IMR-90 (cell line): ENCODE results near the gene PLCXD1. TPM values are rescaled to one million over a fixed set of nuclear protein-coding genes. Genes with fewer than 3 reads are reported as not detected.

Experiments
- ATAC-seq: fragments of 200-7000 bp; cut with Tn5 transposase; 2 replicates; pipeline ENCODE4 v1.9.1; 2020; ENCODE audit warnings: low read depth, mild to moderate bottlenecking, moderate library complexity
- BruUV-seq: library from RNA; stranded (reverse); fragments of 400-500 nt; replicated peaks from 2 replicates; lab custom pipeline; 2021; lab: Mats Ljungman, UMichigan
- CTCF ChIA-PET: fragments of 300-600 bp; formaldehyde crosslinking; extraction: SDS; loops from one replicate; lab custom pipeline; 2021; ENCODE audit warnings: antibody characterized with exemption; lab: Yijun Ruan, JAX
- POLR2A ChIA-PET: fragments of 300-600 bp; sonication (Branson Sonifier 250); formaldehyde crosslinking; loops from one replicate; lab custom pipeline; 2022; ENCODE audit warnings: antibody characterized with exemption; ENCODE audit not compliant: unreplicated experiment; lab: Charles Lee
- DNase-seq: peaks from one replicate; pipeline ENCODE4 v3.0.0; 2013
- H2AFZ ChIP-seq: replicated peaks from 2 replicates; pipeline ENCODE3; 2013; ENCODE audit warnings: low read length, mild to moderate bottlenecking; ENCODE audit not compliant: poor library complexity
- H2AK5ac ChIP-seq: 2 replicates; pipeline ENCODE4 v1.6.1; 2013; ENCODE audit warnings: low read depth, low read length, inconsistent platforms
- H2AK9ac ChIP-seq: replicated peaks from 2 replicates; pipeline ENCODE3; 2013; ENCODE audit warnings: mild to moderate bottlenecking, low read depth, low read length, moderate library complexity; ENCODE audit not compliant: poor library complexity
- H2BK120ac ChIP-seq: 2 replicates; pipeline ENCODE4 v1.6.1; 2013; ENCODE audit warnings: low read depth, low read length, inconsistent platforms
- H2BK15ac ChIP-seq: 3 replicates; pipeline ENCODE4 v1.6.1; 2013; ENCODE audit warnings: low read depth, low read length, inconsistent platforms
- H2BK20ac ChIP-seq: 2 replicates; pipeline ENCODE4 v1.6.1; 2013; ENCODE audit warnings: low read depth, mild to moderate bottlenecking, inconsistent platforms, low read length, moderate library complexity
- H2BK5ac ChIP-seq: 2 replicates; pipeline ENCODE4 v1.6.1; 2013; ENCODE audit warnings: mild to moderate bottlenecking, low read depth, low read length, inconsistent platforms; ENCODE audit not compliant: poor library complexity, severe bottlenecking
- H3K14ac ChIP-seq: replicated peaks from 2 replicates; pipeline ENCODE4 v1.6.1; 2013; ENCODE audit warnings: low read depth, low read length, inconsistent platforms
- H3K18ac ChIP-seq: 2 replicates; pipeline ENCODE4 v1.6.1; 2013; ENCODE audit warnings: low read depth, low read length, control low read depth
- H3K23ac ChIP-seq: 2 replicates; pipeline ENCODE4 v1.6.1; 2013; ENCODE audit warnings: low read depth, low read length, inconsistent platforms
- H3K27ac ChIP-seq: 2 replicates; pipeline ENCODE4 v1.5.1; 2013; ENCODE audit warnings: mild to moderate bottlenecking, control low read depth, low read length; ENCODE audit not compliant: insufficient read depth
- H3K27me3 ChIP-seq: 2 replicates; pipeline ENCODE4 v1.6.1; 2013; ENCODE audit warnings: low read length; ENCODE audit not compliant: control insufficient read depth, insufficient read depth
- H3K36me3 ChIP-seq: 2 replicates; pipeline ENCODE4 v1.6.1; 2013; ENCODE audit warnings: low read length, mixed read lengths; ENCODE audit not compliant: control insufficient read depth, insufficient read depth
- H3K4ac ChIP-seq: 2 replicates; pipeline ENCODE4 v1.6.1; 2013; ENCODE audit warnings: low read depth, low read length, inconsistent platforms
- H3K4me1 ChIP-seq: 2 replicates; pipeline ENCODE4 v1.6.1; 2013; ENCODE audit warnings: low read length, mixed read lengths; ENCODE audit not compliant: control insufficient read depth, insufficient read depth
- H3K4me2 ChIP-seq: 2 replicates; pipeline ENCODE4 v1.6.1; 2013; ENCODE audit warnings: low read depth, mild to moderate bottlenecking, control low read depth, low read length, moderate library complexity
- H3K4me3 ChIP-seq: 2 replicates; pipeline ENCODE4 v1.5.1; 2013; ENCODE audit warnings: low read depth, mild to moderate bottlenecking, control low read depth, low read length, moderate library complexity; ENCODE audit not compliant: insufficient read depth
- H3K56ac ChIP-seq: 2 replicates; pipeline ENCODE4 v1.6.1; 2013; ENCODE audit warnings: low read length, inconsistent platforms; ENCODE audit not compliant: insufficient read depth; ENCODE audit errors: extremely low read depth
- H3K79me1 ChIP-seq, 2 experiments: 2 replicates each; pipeline ENCODE4 v1.6.1; 2013; ENCODE audit warnings: low read length in 2 of 2, inconsistent platforms in 1 of 2, low read depth in 1 of 2
- H3K9ac ChIP-seq: 2 replicates; pipeline ENCODE4 v1.6.1; 2013; ENCODE audit warnings: low read depth, low read length, control low read depth
- H3K9me1 ChIP-seq: 2 replicates; pipeline ENCODE4 v1.6.1; 2013; ENCODE audit warnings: low read length, inconsistent platforms; ENCODE audit not compliant: insufficient read depth
- H3K9me3 ChIP-seq: 2 replicates; pipeline ENCODE4 v1.6.1; 2013; ENCODE audit warnings: low read length; ENCODE audit not compliant: control insufficient read depth, insufficient read depth
- H4K20me1 ChIP-seq: 2 replicates; pipeline ENCODE4 v1.6.1; 2013; ENCODE audit warnings: low read length, inconsistent platforms; ENCODE audit not compliant: insufficient read depth
- H4K5ac ChIP-seq: 2 replicates; pipeline ENCODE4 v1.6.1; 2013; ENCODE audit warnings: mild to moderate bottlenecking, low read depth, low read length, control low read depth
- H4K8ac ChIP-seq, 2 experiments: 2 replicates each; pipeline ENCODE4 v1.6.1; 2013; ENCODE audit warnings: low read depth in 2 of 2, low read length in 2 of 2, control low read depth in 1 of 2, inconsistent platforms in 1 of 2
- H4K91ac ChIP-seq: 2 replicates; pipeline ENCODE4 v1.6.1; 2013; ENCODE audit warnings: low read depth, low read length, inconsistent platforms; ENCODE audit not compliant: insufficient read depth
- BHLHE40 ChIP-seq: fragments of 150-350 bp; IDR thresholded peaks from 2 replicates; pipeline ENCODE4 v1.6.1; 2016; ENCODE audit warnings: mild to moderate bottlenecking, low read depth, low read length
- CHD1 ChIP-seq: IDR thresholded peaks from 2 replicates; pipeline ENCODE4 v1.6.1; 2012; ENCODE audit warnings: low read depth, low read length, improper control_type of control experiment
- ELK1 ChIP-seq: fragments of 150-350 bp; IDR thresholded peaks from 2 replicates; pipeline ENCODE4 v1.6.1; 2016; ENCODE audit warnings: low read depth, mild to moderate bottlenecking, low read length, moderate library complexity, borderline replicate concordance
- FOS ChIP-seq: fragments of 150-350 bp; IDR thresholded peaks from 2 replicates; pipeline ENCODE4 v1.6.1; 2016; ENCODE audit warnings: low read depth, low read length
- MAFK ChIP-seq: IDR thresholded peaks from 2 replicates; pipeline ENCODE4 v1.6.1; 2012; ENCODE audit warnings: low read depth, low read length, improper control_type of control experiment
- MAZ ChIP-seq: IDR thresholded peaks from 2 replicates; pipeline ENCODE4 v1.6.1; 2012; ENCODE audit warnings: low read depth, mild to moderate bottlenecking, low read length, improper control_type of control experiment, moderate library complexity, borderline replicate concordance
- POLR2A ChIP-seq: IDR thresholded peaks from 2 replicates; pipeline ENCODE4 v1.6.1; 2012; ENCODE audit warnings: mild to moderate bottlenecking, low read depth, low read length
- RAD21 ChIP-seq: IDR thresholded peaks from 2 replicates; pipeline ENCODE4 v1.6.1; 2012; ENCODE audit warnings: low read length, improper control_type of control experiment
- RCOR1 ChIP-seq: IDR thresholded peaks from 2 replicates; pipeline ENCODE4 v1.6.1; 2012; ENCODE audit warnings: mild to moderate bottlenecking, low read length, improper control_type of control experiment; ENCODE audit not compliant: insufficient replicate concordance
- RFX5 ChIP-seq: IDR thresholded peaks from 2 replicates; pipeline ENCODE4 v1.8.0; 2012; ENCODE audit warnings: low read depth, mild to moderate bottlenecking, low read length, moderate library complexity
- SMC3 ChIP-seq: fragments of 150-350 bp; IDR thresholded peaks from 2 replicates; pipeline ENCODE4 v1.6.1; 2016; ENCODE audit warnings: low read depth, mild to moderate bottlenecking, antibody characterized with exemption, low read length, moderate library complexity
- WGBS, 2 experiments: methylation state at CpG; one replicate each; pipeline versions ENCODE4 v1.1.5 to v1.1.7; 2013; ENCODE audit warnings: missing lambda C conversion rate in 2 of 2; ENCODE audit not compliant: insufficient read length in 1 of 2; ENCODE audit errors: extremely low coverage in 2 of 2; 5-methylcytosine and 5-hydroxymethylcytosine counted together
- dilution Hi-C: fragments of 300-500 bp; cut with HindIII; formaldehyde crosslinking; loops from one replicate; pipeline ENCODE4 v1.14.3; 2018; ENCODE audit warnings: low sequenced_read_pairs; ENCODE audit not compliant: unreplicated experiment
- in situ Hi-C: fragments of 300-500 bp; cut with MboI; formaldehyde crosslinking; loops from 3 replicates; pipeline ENCODE4 v1.14.3; 2019; ENCODE audit warnings: low sequenced_read_pairs, inconsistent platforms, mixed read lengths
- intact Hi-C: fragments of 100-400 bp; cut with micrococcal nuclease; formaldehyde crosslinking; loops from 2 replicates; pipeline ENCODE4 v1.10.0; 2022
- polyA plus RNA-seq, 3 experiments: library from polyadenylated mRNA; depleted of rRNA; stranded (reverse); fragments of >200 nt; gene quantifications; 2 replicates each; pipeline ENCODE4 v1.2.3, GENCODE V29; 2012; ENCODE audit warnings: low replicate concordance in 1 of 3
- total RNA-seq: library from RNA; depleted of rRNA; stranded (reverse); fragments of >200 nt; gene quantifications from 2 replicates; pipeline ENCODE4 v1.2.3, GENCODE V29; 2012
- TF ChIP-seq, protein P1 (sequence below): fragments of 150-350 bp; IDR thresholded peaks from 2 replicates; pipeline ENCODE4 v1.6.1; 2017; ENCODE audit warnings: mild to moderate bottlenecking, antibody characterized with exemption, low read length, low read depth

Gene PLCXD1
- total and polyA plus RNA-seq, 2 of the 4 experiments (the other 2 are of a cell fraction) = 16.7 to 17.7 TPM

- TF ChIP-seq RFX5 = no peak
These were observed 66.4 kb downstream of the PLCXD1 start (continued) for GRCh38 chrX:347351-348117.

- 42% methylated on average over 2 of the region's 11 CpGs; no CpG with 5 or more reads in 1 of the 2 experiments for WGBS, 2 experiments
- Histone ChIP-seq H3K4me3 (no peak overlapping the region), H4K91ac (no peak overlapping the region), H3K9ac (no peak overlapping the region), H3K4me1 (no peaks in the 10 kb centered on the region; the same call in 1 of the 2 replicates), H3K27ac (no peak overlapping the region), H4K8ac (no peak overlapping the region), H3K14ac (no peak overlapping the region), H3K79me1 (no peaks in the 10 kb centered on the region; a peak in 1 of 4 replicates), H2BK15ac (no peak overlapping the region), H2BK20ac (no peak overlapping the region), H2BK120ac (no peak overlapping the region), H3K9me3 (peaks cover 4% of the 10 kb centered on the region; the same call in 1 of the 2 replicates), H2AK9ac (no peak overlapping the region), H2BK5ac (no peak overlapping the region), H3K23ac (no peak overlapping the region), H3K4ac (no peak overlapping the region), H3K56ac (no peak overlapping the region), H4K20me1 (no peaks in the 10 kb centered on the region), H4K5ac (no peak overlapping the region), H2AK5ac (no peak overlapping the region), H3K4me2 (no peak overlapping the region), H3K9me1 (no peaks in the 10 kb centered on the region), H2AFZ (peak overlapping the region; percentile 28), H3K36me3 (peaks cover 17% of the 10 kb centered on the region), H3K27me3 (no peaks in the 10 kb centered on the region), H3K18ac (no peak overlapping the region)
- intact Hi-C loops = no loop called here
- BruUV-seq = no TSS peak
- POLR2A ChIA-PET = no interaction called here
- DNase-seq (peak; percentile 16), ATAC-seq (no peak)
- dilution Hi-C loops = no loop called here
- CTCF ChIA-PET = no interaction called here
- in situ Hi-C loops = no loop called here
- TF ChIP-seq RFX5 (no peak), RAD21 (no peak), RCOR1 (no peak), BHLHE40 (no peak), MAFK (no peak), POLR2A (no peak), MAZ (no peak), FOS (no peak), CHD1 (no peak), ELK1 (no peak), SMC3 (no peak)
- TF ChIP-seq, protein P1, sequence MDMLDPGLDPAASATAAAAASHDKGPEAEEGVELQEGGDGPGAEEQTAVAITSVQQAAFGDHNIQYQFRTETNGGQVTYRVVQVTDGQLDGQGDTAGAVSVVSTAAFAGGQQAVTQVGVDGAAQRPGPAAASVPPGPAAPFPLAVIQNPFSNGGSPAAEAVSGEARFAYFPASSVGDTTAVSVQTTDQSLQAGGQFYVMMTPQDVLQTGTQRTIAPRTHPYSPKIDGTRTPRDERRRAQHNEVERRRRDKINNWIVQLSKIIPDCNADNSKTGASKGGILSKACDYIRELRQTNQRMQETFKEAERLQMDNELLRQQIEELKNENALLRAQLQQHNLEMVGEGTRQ = no peak
These were observed 67.4 kb downstream of the PLCXD1 start for GRCh38 chrX:348461-349117.
